ENCODE data around the gene RBM6. TPM values are rescaled to one million over a fixed set of nuclear protein-coding genes. Genes with fewer than 3 reads are reported as not detected.

RBM6 gene
- total and polyA plus RNA-seq, 2 donors (not counting 1 experiment from before 2014, with no cell fraction given) = 40.1 to 46.1 TPM

DNA sequence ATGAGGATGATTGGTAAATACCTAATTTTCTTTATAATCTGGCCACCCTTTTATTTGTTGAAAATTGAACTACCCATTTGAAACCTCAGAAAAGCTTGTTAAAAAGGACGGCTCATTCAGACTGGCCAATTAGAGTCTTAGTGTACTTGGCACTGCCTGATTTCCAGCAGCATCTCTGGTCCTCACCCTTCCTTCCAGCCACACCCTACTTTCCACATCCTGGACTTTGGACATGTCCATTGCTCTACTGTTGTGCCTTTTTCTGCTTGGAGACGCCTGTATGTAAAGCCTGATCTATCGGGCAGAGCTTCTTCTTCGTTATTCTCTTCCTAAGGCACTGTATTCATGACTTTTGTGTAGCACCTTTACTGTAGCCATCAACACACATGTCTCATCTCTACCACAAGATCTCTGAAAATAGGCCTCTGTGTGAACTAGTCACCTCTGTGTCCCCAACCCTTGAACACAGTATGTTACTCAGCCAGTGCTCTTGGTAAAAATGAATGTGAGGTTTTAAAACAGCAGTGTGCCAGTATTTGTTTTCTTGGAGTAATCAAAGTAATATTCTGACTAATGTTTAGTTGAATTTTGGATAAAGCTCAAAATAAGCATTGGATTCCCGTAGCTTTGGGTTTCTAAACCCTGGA is 155.5 kb downstream of the RBM6 start:
- Histone ChIP-seq H3K4me2 (ENCODE audit: extremely low read depth, insufficient read depth, low read length) (no peak overlapping the region), H3K9ac (ENCODE audit: insufficient read depth, low read length) (no peak overlapping the region), H3K27me3 (ENCODE audit: control insufficient read depth, insufficient read depth, low read length) (no peaks in the 10 kb centered on the region), H3K79me2 (ENCODE audit: control insufficient read depth, insufficient read depth, low read length) (peaks cover 41% of the 10 kb centered on the region), H3K36me3 (ENCODE audit: control insufficient read depth, insufficient read depth, low read length) (peaks cover 22% of the 10 kb centered on the region), H4K20me1 (ENCODE audit: control insufficient read depth, extremely low read depth, insufficient read depth, low read length) (peaks cover 2% of the 10 kb centered on the region), H3K4me3 (replicated peaks in 1 of 4; ENCODE audit: control extremely low read depth in 1 of 4, insufficient read depth in 1 of 4, low read depth in 3 of 4, low read length in 4 of 4) (no peak overlapping the region), H3K4me1 (ENCODE audit: control insufficient read depth, extremely low read depth, insufficient read depth, low read length) (peaks cover 1% of the 10 kb centered on the region), H2AFZ (ENCODE audit: low read length) (no peak overlapping the region), H3K27ac (ENCODE audit: insufficient read depth, low read length) (no peak overlapping the region), H3K9me3 (ENCODE audit: control insufficient read depth, insufficient read depth, low read depth, low read length) (no peaks in the 10 kb centered on the region)
- TF ChIP-seq, protein P1, sequence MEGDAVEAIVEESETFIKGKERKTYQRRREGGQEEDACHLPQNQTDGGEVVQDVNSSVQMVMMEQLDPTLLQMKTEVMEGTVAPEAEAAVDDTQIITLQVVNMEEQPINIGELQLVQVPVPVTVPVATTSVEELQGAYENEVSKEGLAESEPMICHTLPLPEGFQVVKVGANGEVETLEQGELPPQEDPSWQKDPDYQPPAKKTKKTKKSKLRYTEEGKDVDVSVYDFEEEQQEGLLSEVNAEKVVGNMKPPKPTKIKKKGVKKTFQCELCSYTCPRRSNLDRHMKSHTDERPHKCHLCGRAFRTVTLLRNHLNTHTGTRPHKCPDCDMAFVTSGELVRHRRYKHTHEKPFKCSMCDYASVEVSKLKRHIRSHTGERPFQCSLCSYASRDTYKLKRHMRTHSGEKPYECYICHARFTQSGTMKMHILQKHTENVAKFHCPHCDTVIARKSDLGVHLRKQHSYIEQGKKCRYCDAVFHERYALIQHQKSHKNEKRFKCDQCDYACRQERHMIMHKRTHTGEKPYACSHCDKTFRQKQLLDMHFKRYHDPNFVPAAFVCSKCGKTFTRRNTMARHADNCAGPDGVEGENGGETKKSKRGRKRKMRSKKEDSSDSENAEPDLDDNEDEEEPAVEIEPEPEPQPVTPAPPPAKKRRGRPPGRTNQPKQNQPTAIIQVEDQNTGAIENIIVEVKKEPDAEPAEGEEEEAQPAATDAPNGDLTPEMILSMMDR (conservative IDR thresholded peaks at IDR 0.05 in 1 of 2, IDR thresholded peaks at IDR 0.05 in 1 of 2; ENCODE audit: low read depth in 1 of 2, low read length in 2 of 2) = no peak
- no peak for TF ChIP-seq EZH2 (IDR thresholded peaks at IDR 0.05; ENCODE audit: low read length, missing control alignments)
- DNase-seq (ENCODE audit: low read depth in 2 of 2) = no peak

DNA sequence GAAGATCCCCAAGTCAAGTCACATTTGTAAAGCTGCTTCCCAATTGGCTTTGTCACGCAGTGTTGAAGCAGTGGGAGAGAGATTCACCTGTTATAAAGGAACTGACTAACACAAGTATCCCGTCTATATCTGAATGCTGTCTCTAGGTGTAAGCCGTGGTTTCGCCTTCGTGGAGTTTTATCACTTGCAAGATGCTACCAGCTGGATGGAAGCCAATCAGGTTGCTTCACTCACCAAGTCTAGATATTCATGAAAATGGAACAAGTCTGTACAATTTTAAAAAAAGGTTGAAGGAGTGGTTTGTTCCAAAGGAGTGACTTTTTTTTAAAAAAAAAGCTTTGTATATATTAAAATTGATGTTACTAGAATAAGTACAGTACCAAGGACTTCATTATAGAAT is 160.4 kb downstream of the RBM6 start:
- H3K27me3 ChIP-seq (ENCODE audit: control insufficient read depth, insufficient read depth, low read length) = no peaks in the 10 kb centered on the region
- peaks cover 2% of the 10 kb centered on the region for H3K4me1 ChIP-seq (ENCODE audit: control insufficient read depth, extremely low read depth, insufficient read depth, low read length)
- no peak overlapping the region for H3K9ac ChIP-seq (ENCODE audit: insufficient read depth, low read length)
- H3K9me3 ChIP-seq (ENCODE audit: control insufficient read depth, insufficient read depth, low read depth, low read length) = no peaks in the 10 kb centered on the region
- H3K27ac ChIP-seq (ENCODE audit: insufficient read depth, low read length) = no peak overlapping the region
- no peak for DNase-seq (ENCODE audit: low read depth in 2 of 2)
- H3K4me3 ChIP-seq (replicated peaks in 1 of 4; ENCODE audit: control extremely low read depth in 1 of 4, insufficient read depth in 1 of 4, low read depth in 3 of 4, low read length in 4 of 4) = no peak overlapping the region
- H4K20me1 ChIP-seq (ENCODE audit: control insufficient read depth, extremely low read depth, insufficient read depth, low read length) = no peaks in the 10 kb centered on the region
- H2AFZ ChIP-seq (ENCODE audit: low read length) = no peak overlapping the region
- peaks cover 17% of the 10 kb centered on the region for H3K79me2 ChIP-seq (ENCODE audit: control insufficient read depth, insufficient read depth, low read length)
- TF ChIP-seq, protein P1 (conservative IDR thresholded peaks at IDR 0.05 in 1 of 2, IDR thresholded peaks at IDR 0.05 in 1 of 2; ENCODE audit: low read depth in 1 of 2, low read length in 2 of 2) = no peak
- no peak overlapping the region for H3K4me2 ChIP-seq (ENCODE audit: extremely low read depth, insufficient read depth, low read length)
- H3K36me3 ChIP-seq (ENCODE audit: control insufficient read depth, insufficient read depth, low read length) = peaks cover 22% of the 10 kb centered on the region

DNA sequence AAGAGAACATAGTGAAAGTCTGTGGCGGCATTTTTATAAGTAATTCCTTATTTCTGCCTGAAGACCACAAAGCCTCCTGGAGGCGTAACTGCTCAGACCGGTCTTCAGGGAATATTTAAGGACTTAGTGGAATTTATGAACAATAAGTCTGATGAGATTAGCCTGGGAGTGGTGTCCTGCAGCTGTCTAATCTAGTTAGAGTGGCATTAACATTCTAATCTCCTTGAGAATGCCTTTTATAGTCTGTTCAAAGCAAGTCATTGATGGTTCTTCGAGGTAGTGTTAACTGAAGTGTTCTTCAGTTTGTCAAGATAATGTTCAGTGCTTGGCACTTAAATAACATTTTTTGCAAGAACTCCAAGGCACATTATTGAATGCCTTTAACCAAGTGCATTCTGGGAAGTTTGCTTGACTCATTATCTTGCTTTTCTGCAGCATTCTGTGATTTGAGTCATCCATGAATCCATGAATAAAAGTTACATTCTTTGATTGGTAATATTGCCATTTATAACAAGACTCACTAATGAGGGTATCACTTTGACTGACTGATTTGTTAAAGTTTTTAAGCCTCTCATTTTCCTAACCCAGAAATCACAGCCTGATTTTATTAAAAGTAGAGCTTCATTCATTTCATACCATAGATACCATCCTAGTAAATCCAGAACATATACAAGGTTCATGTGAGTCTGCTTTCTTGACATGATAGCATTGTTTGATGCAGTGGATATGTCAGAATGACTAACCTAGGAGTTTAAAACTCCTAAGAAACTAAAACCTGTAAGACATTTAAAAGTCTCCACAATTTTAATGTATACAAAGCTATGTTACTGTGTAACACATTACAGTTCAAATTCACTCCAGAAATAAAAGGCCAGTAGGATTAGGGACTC is 161.3 kb downstream of the RBM6 start:
- Histone ChIP-seq H3K79me2 (ENCODE audit: control insufficient read depth, insufficient read depth, low read length) (peaks cover 13% of the 10 kb centered on the region), H3K27ac (ENCODE audit: insufficient read depth, low read length) (no peak overlapping the region), H3K9ac (ENCODE audit: insufficient read depth, low read length) (no peak overlapping the region), H3K36me3 (ENCODE audit: control insufficient read depth, insufficient read depth, low read length) (peaks cover 20% of the 10 kb centered on the region), H3K4me1 (ENCODE audit: control insufficient read depth, extremely low read depth, insufficient read depth, low read length) (peaks cover 2% of the 10 kb centered on the region), H3K4me2 (ENCODE audit: extremely low read depth, insufficient read depth, low read length) (no peak overlapping the region), H3K9me3 (ENCODE audit: control insufficient read depth, insufficient read depth, low read depth, low read length) (no peaks in the 10 kb centered on the region), H4K20me1 (ENCODE audit: control insufficient read depth, extremely low read depth, insufficient read depth, low read length) (no peaks in the 10 kb centered on the region), H2AFZ (ENCODE audit: low read length) (no peak overlapping the region), H3K4me3 (replicated peaks in 1 of 4; ENCODE audit: control extremely low read depth in 1 of 4, insufficient read depth in 1 of 4, low read depth in 3 of 4, low read length in 4 of 4) (no peak overlapping the region), H3K27me3 (ENCODE audit: control insufficient read depth, insufficient read depth, low read length) (no peaks in the 10 kb centered on the region)
- DNase-seq (ENCODE audit: low read depth in 2 of 2) = peak in 1 of 2 donors; percentile 74
- TF ChIP-seq, protein P1 (conservative IDR thresholded peaks at IDR 0.05 in 1 of 2, IDR thresholded peaks at IDR 0.05 in 1 of 2; ENCODE audit: low read depth in 1 of 2, low read length in 2 of 2) = no peak
- TF ChIP-seq EZH2 (IDR thresholded peaks at IDR 0.05; ENCODE audit: low read length, missing control alignments) = no peak

Data from fibroblast of lung (primary cell).